K562 (cell line): ENCODE data around the gene SERPINA12. TPM values are rescaled to one million over a fixed set of nuclear protein-coding genes. Genes with fewer than 3 reads are reported as not detected.

Experiments used
- CBX8 ChIP-seq: fragments of 200-600 bp; sonication (generic); IDR thresholded peaks from 2 replicates; pipeline ENCODE4 v1.6.1; 2012; ENCODE audit warnings: borderline replicate concordance, mixed run types, low read depth, mild to moderate bottlenecking, moderate library complexity, mixed read lengths, low read length, control low read depth, inconsistent platforms; ENCODE audit not compliant: poor library complexity, severe bottlenecking; ENCODE audit errors: extremely low read depth
- CC2D1A ChIP-seq: fragments of 450-650 bp; IDR thresholded peaks from 2 replicates; pipeline ENCODE4 v1.6.1; 2017; ENCODE audit warnings: mild to moderate bottlenecking
- E2F4 ChIP-seq: sonication (generic); formaldehyde crosslinking; IDR thresholded peaks from 2 replicates; pipeline ENCODE4 v1.8.0; 2022; ENCODE audit warnings: mild to moderate bottlenecking, low read depth, missing genetic modification reagents
- GTF3C2 ChIP-seq: IDR thresholded peaks from 3 replicates; pipeline ENCODE4 v1.6.1; 2011; ENCODE audit warnings: borderline replicate concordance, mild to moderate bottlenecking, moderate library complexity; ENCODE audit not compliant: insufficient read length; ENCODE audit errors: extremely low read depth
- HMG20B ChIP-seq: fragments of 250-450 bp; sonication (Bioruptor Pico); IDR thresholded peaks from 2 replicates; pipeline ENCODE4 v1.5.0; 2021; ENCODE audit warnings: mild to moderate bottlenecking
- NCOA4 ChIP-seq: fragments of 450-650 bp; IDR thresholded peaks from 2 replicates; pipeline ENCODE4 v1.6.1; 2018; ENCODE audit warnings: mild to moderate bottlenecking; ENCODE audit not compliant: partially characterized antibody
- polyA plus RNA-seq, 8 experiments: library from polyadenylated mRNA; depleted of rRNA in 4 of 8; stranded (reverse) in 5 of 8; unstranded in 3 of 8; fragments of >200 nt; fragmentation: Nextera tagmentation in 2 of 8; fragmentation: Illumina TruSeq in 1 of 8; extraction: Ambion mirVana in 2 of 8; extraction: Trizol in 1 of 8; gene quantifications; 2 replicates each; pipeline versions ENCODE4 v1.2.1 to v1.2.3, GENCODE V29; 2011 to 2014; ENCODE audit warnings: inconsistent platforms in 1 of 8, missing spikeins in 1 of 8
- total RNA-seq, 7 experiments: library from RNA; depleted of rRNA in 6 of 7; stranded (reverse); fragments of >200 nt in 6 of 7; fragmentation: Illumina TruSeq in 2 of 7; extraction: Trizol in 2 of 7; gene quantifications; 2 replicates each; pipeline versions ENCODE4 v1.2.1 to v1.2.3, GENCODE V29; 2011 to 2021; ENCODE audit warnings: low replicate concordance in 1 of 7

SERPINA12 gene
- total and polyA plus RNA-seq, 9 of the 15 experiments (the other 6 are each of a cell fraction or from before 2014, with no cell fraction given) = not detected

GRCh38 chr14:94441130-94441529 lies 68.1 kb downstream of the SERPINA12 start (continued):
- TF ChIP-seq HMG20B (CRISPR knock-in tag) = no peak
- no peak for TF ChIP-seq E2F4 (CRISPR knock-in tag)
- TF ChIP-seq CBX8 = no peak
- no peak for TF ChIP-seq CC2D1A
- TF ChIP-seq NCOA4 = no peak
- TF ChIP-seq GTF3C2 = no peak
- TF ChIP-seq, all 486 proteins: peak for 0
